Activated CD4-positive, CD25-positive, alpha-beta regulatory T cell treated with anti-CD3 and anti-CD28 coated beads, Interleukin-2, amount 50 U/mL, for 16 hours (primary cell): ENCODE data around the gene DDX41.
"Not testable (repeated sequence)": the region's sequence is repeated elsewhere in the genome, so short reads cannot be mapped to it uniquely, and the experiment has no call there.

Source experiments
- DNase-seq: peaks from one replicate; pipeline ENCODE4 v3.0.0-alpha.2; 2020; ENCODE audit warnings: low read depth, low spot score

DDX41 gene

GRCh38 chr5:177537389-177538361 lies 20.9 kb upstream of the DDX41 start:
- no peak for DNase-seq

GRCh38 chr5:177536386-177536785 lies 19.6 kb upstream of the DDX41 start:
- DNase-seq, result no peak

- no peak for DNase-seq
Measured at GRCh38 chr5:177535125-177535524, 18.4 kb upstream of the DDX41 start.

- DNase-seq, result not testable (repeated sequence)
Measured at GRCh38 chr5:177534433-177534832, 17.7 kb upstream of the DDX41 start.

- no peak for DNase-seq
Measured at GRCh38 chr5:177531209-177531940, 14.6 kb upstream of the DDX41 start.

GRCh38 chr5:177530638-177531037 lies 13.9 kb upstream of the DDX41 start:
- no peak for DNase-seq

- DNase-seq, result no peak
Measured at GRCh38 chr5:177529247-177530203, 12.8 kb upstream of the DDX41 start.

- no peak for DNase-seq
Measured at GRCh38 chr5:177528631-177529030, 11.9 kb upstream of the DDX41 start.

GRCh38 chr5:177527595-177527994 lies 10.8 kb upstream of the DDX41 start:
- DNase-seq, result no peak

GRCh38 chr5:177526791-177527190 lies 10.0 kb upstream of the DDX41 start:
- DNase-seq, result no peak

GRCh38 chr5:177526191-177526590 lies 9.4 kb upstream of the DDX41 start:
- DNase-seq, result no peak

GRCh38 chr5:177524941-177525655 lies 8.3 kb upstream of the DDX41 start:
- no peak for DNase-seq

GRCh38 chr5:177524539-177524900 lies 7.8 kb upstream of the DDX41 start:
- no peak for DNase-seq

- no peak for DNase-seq
Measured at GRCh38 chr5:177523711-177524538, 7.2 kb upstream of the DDX41 start.

GRCh38 chr5:177520916-177521513 lies 4.3 kb upstream of the DDX41 start:
- no peak for DNase-seq

GRCh38 chr5:177520271-177520670 lies 3.5 kb upstream of the DDX41 start:
- no peak for DNase-seq

GRCh38 chr5:177519463-177520235 lies 2.9 kb upstream of the DDX41 start:
- DNase-seq, result no peak

GRCh38 chr5:177515580-177515979 lies 1.2 kb downstream of the DDX41 start:
- no peak for DNase-seq

- DNase-seq, result no peak
Measured at GRCh38 chr5:177514541-177514940, 2.2 kb downstream of the DDX41 start.
